Measurements from ENCODE around the gene NAA20. TPM values are rescaled to one million over a fixed set of nuclear protein-coding genes. Genes with fewer than 3 reads are reported as not detected.

NAA20 gene
- total RNA-seq, 1 experiment from 2014 or later, result 65.6 TPM

- no TSS peak for BruUV-seq (replicated peaks)
- H3K27ac ChIP-seq (ENCODE audit: low read length), result no peak overlapping the region
- no peak for ATAC-seq
Observed at GRCh38 chr20:19969106-19969505, 48.1 kb upstream of the NAA20 start.

GRCh38 chr20:19969507-19970255, 47.5 kb upstream of the NAA20 start:
- Histone ChIP-seq H3K4me1 (ENCODE audit: control insufficient read depth, insufficient read depth, low read length) (peaks cover 9% of the 10 kb centered on the region), H3K27ac (ENCODE audit: low read length) (no peak overlapping the region), H3K36me3 (ENCODE audit: control insufficient read depth, insufficient read depth, low read length) (no peaks in the 10 kb centered on the region), H3K27me3 (ENCODE audit: control insufficient read depth, insufficient read depth, low read length) (no peaks in the 10 kb centered on the region), H3K9me3 (ENCODE audit: control insufficient read depth, insufficient read depth, low read depth, low read length) (no peaks in the 10 kb centered on the region), H3K4me3 (ENCODE audit: low read depth in 2 of 2, low read length in 2 of 2) (no peak overlapping the region)
- BruUV-seq (replicated peaks), result no TSS peak
- intact Hi-C loops (cut with micrococcal nuclease; ENCODE audit: unreplicated experiment) (no loop called here), in situ Hi-C loops (cut with HindIII; ENCODE audit: low pct_unique_long_range_greater_than_20kb, low sequenced_read_pairs) (no loop called here)
- ChIA-PET CTCF (no interaction called here), POLR2A (no interaction called here)
- DNase-seq (ENCODE audit: low read depth, low spot score) (no peak), ATAC-seq (no peak)
- TF ChIP-seq CTCF (IDR thresholded peaks at IDR 0.05), result no peak
- no peak for TF ChIP-seq TCF7L2 (IDR thresholded peaks at IDR 0.05; ENCODE audit: low read depth, low read length)
- no peak for TF ChIP-seq POLR2AphosphoS5 (IDR thresholded peaks at IDR 0.05; ENCODE audit: low read depth, low read length)
- TF ChIP-seq REST (IDR thresholded peaks at IDR 0.05; ENCODE audit: insufficient read depth in 1 of 2, low read depth in 2 of 2, low read length in 1 of 2), result no peak
- TF ChIP-seq SIN3A (IDR thresholded peaks at IDR 0.05; ENCODE audit: borderline replicate concordance, insufficient read depth, low read depth, low read length), result no peak

More at GRCh38 chr20:19969106-19969505, 48.1 kb upstream of the NAA20 start:
- Histone ChIP-seq H3K9me3 (ENCODE audit: control insufficient read depth, insufficient read depth, low read depth, low read length) (no peaks in the 10 kb centered on the region), H3K36me3 (ENCODE audit: control insufficient read depth, insufficient read depth, low read length) (no peaks in the 10 kb centered on the region), H3K27me3 (ENCODE audit: control insufficient read depth, insufficient read depth, low read length) (no peaks in the 10 kb centered on the region), H3K4me3 (ENCODE audit: low read depth in 2 of 2, low read length in 2 of 2) (no peak overlapping the region), H3K4me1 (ENCODE audit: control insufficient read depth, insufficient read depth, low read length) (peaks cover 9% of the 10 kb centered on the region)
- in situ Hi-C loops (cut with HindIII; ENCODE audit: low pct_unique_long_range_greater_than_20kb, low sequenced_read_pairs), result no loop called here
- intact Hi-C loops (cut with micrococcal nuclease; ENCODE audit: unreplicated experiment), result no loop called here
- TF ChIP-seq POLR2AphosphoS5 (IDR thresholded peaks at IDR 0.05; ENCODE audit: low read depth, low read length) (no peak), REST (IDR thresholded peaks at IDR 0.05; ENCODE audit: insufficient read depth in 1 of 2, low read depth in 2 of 2, low read length in 1 of 2) (no peak), TCF7L2 (IDR thresholded peaks at IDR 0.05; ENCODE audit: low read depth, low read length) (no peak), SIN3A (IDR thresholded peaks at IDR 0.05; ENCODE audit: borderline replicate concordance, insufficient read depth, low read depth, low read length) (no peak), CTCF (IDR thresholded peaks at IDR 0.05) (no peak)
- DNase-seq (ENCODE audit: low read depth, low spot score), result no peak
- ChIA-PET POLR2A (no interaction called here), CTCF (no interaction called here)
